Measurements from ENCODE around the gene SLC8A1. TPM values are rescaled to one million over a fixed set of nuclear protein-coding genes. Genes with fewer than 3 reads are reported as not detected.

Gene SLC8A1
- total RNA-seq, 1 donor from 2014 or later = 53.8 TPM

DNA sequence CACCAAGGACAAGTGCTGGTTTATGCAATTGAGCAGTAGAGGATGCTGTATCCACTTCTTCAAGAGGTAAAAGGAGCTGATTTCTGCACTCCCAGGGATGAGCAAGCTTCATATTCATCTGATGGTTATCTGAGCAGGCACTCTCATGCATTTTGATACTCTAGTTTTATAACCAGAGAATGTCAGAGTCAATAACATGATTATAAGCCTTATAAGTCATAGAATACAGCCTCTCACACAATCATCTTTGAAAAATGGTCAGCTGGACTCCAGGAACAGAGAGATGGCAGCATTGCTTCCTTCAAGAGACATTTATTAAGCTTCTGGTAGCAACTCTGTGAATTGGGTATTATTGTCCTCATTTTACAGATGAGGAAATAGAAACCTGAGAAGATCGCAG is 167.1 kb downstream of the SLC8A1 start:
- TF ChIP-seq, protein P1, sequence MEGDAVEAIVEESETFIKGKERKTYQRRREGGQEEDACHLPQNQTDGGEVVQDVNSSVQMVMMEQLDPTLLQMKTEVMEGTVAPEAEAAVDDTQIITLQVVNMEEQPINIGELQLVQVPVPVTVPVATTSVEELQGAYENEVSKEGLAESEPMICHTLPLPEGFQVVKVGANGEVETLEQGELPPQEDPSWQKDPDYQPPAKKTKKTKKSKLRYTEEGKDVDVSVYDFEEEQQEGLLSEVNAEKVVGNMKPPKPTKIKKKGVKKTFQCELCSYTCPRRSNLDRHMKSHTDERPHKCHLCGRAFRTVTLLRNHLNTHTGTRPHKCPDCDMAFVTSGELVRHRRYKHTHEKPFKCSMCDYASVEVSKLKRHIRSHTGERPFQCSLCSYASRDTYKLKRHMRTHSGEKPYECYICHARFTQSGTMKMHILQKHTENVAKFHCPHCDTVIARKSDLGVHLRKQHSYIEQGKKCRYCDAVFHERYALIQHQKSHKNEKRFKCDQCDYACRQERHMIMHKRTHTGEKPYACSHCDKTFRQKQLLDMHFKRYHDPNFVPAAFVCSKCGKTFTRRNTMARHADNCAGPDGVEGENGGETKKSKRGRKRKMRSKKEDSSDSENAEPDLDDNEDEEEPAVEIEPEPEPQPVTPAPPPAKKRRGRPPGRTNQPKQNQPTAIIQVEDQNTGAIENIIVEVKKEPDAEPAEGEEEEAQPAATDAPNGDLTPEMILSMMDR (IDR thresholded peaks at IDR 0.05) = no peak
- Histone ChIP-seq H3K36me3 (no peaks in the 10 kb centered on the region), H3K27ac (no peak overlapping the region), H3K9me3 (no peaks in the 10 kb centered on the region), H3K4me1 (peaks cover 8% of the 10 kb centered on the region), H3K4me3 (no peak overlapping the region), H3K27me3 (no peaks in the 10 kb centered on the region)
- DNase-seq (no peak), ATAC-seq (no peak)
- intact Hi-C loops (cut with DNase I) = no loop called here

DNA sequence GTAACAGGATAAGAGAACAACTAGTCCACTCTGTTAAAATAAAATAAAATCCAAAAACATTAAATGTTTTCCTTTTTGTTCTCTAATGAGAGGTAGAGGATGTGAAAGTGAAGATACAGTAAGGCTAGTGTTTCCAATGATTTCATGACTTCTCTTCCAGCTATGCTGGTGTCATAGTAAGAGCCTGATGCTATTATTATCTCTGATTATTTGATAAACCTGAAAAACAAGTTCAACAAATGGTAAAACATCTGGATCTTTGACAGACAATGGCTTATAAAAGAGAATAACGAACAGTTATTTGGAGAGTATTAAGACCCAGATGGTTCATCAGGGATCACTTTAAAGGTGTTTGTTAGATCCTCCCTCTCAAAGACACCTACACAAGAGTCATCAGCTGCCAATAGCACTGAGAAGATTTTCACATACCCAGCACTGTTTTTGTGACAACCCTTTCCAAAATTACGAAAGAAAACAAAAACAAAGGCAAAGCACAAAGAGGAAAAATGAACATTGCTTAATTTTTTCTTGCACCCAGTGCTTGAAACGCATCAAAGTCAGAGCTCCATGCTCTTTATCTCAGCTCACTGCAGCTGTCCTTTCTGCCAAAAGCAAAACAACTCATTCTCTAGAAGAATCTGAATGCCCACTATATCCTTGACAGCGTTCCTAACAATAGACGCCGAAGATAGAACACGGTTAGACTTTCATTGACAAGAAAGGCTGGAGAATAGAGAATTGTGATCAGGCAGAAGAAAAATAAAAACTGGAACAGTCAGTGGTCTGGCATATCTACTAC is 168.6 kb downstream of the SLC8A1 start:
- no peaks in the 10 kb centered on the region for H3K36me3 ChIP-seq
- no peak overlapping the region for H3K4me3 ChIP-seq
- H3K4me1 ChIP-seq = peaks cover 13% of the 10 kb centered on the region
- ATAC-seq (no peak), DNase-seq (no peak)
- H3K27ac ChIP-seq = peak overlapping the region; percentile 20
- no peaks in the 10 kb centered on the region for H3K9me3 ChIP-seq
- intact Hi-C loops (cut with DNase I) = no loop called here
- H3K27me3 ChIP-seq = no peaks in the 10 kb centered on the region
- TF ChIP-seq, protein P1 (IDR thresholded peaks at IDR 0.05) = no peak

DNA sequence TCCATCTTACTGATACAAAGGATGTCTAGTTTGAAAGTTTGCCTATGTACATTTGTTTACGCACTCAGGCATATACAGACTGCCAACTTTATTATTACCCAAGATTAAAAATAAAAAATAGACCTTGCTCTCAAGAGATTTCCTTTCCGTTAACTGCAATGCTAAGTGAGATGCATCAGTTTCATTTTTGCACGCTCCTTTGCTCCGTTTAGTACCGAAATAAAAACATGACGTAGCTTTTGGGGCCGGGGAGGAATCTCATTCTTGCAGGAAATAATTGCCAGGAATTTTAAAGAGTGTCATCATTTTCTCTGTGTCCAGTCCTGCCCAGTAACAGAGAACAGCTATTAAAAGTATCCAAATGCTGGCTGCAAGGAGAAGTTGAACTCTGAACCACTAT is 169.5 kb downstream of the SLC8A1 start:
- Histone ChIP-seq H3K9me3 (no peaks in the 10 kb centered on the region), H3K36me3 (no peaks in the 10 kb centered on the region), H3K4me1 (peaks cover 13% of the 10 kb centered on the region), H3K27me3 (no peaks in the 10 kb centered on the region), H3K4me3 (peak overlapping the region; percentile 18), H3K27ac (peak overlapping the region; percentile 20)
- ATAC-seq (no peak), DNase-seq (no peak)
- TF ChIP-seq, protein P1 (IDR thresholded peaks at IDR 0.05) = no peak
- intact Hi-C loops (cut with DNase I) = no loop called here

DNA sequence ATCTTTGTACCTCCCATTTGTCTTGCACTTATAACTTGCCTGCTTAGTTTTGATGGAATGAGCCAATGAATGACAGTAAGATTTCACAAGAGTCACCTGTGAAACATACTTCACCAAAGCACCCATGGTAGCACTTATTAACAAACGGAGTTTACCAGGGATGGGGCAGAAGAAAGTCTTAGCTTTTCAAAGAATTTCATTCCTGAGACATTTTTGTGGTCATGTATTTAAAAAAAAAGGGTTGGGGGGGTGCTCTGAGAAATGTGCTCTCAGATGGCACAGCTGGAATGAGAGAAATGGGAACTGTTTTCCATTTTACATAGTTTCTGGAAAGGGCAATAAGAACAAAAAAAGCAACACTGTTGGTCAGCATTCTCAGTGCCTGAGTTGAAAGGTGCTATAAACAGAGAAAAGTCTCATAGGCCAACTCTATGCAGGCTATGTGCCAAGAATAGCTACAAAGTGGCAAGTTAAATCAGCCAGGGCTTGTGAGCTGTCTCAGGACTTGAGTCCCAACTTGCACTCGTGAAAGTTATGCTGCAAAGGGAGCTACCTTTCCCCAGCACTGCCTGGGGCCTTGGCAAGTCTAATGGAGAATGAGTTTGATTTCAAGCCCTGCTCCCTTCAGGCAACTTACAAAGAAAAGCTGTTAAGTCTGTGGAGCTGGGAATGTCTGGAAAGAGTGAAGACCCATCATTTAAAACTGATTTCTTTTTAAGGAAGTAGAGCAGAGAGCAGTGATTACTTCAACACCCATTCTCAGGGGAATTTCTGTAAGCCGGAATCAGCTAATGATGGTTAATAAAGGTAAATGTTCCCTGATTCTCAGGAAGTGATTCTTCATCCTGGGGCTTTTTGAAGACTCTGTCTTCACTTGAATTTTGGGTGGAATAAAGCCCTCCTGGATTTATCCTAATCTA is 170.6 kb downstream of the SLC8A1 start:
- peak overlapping the region; percentile 18 for H3K27ac ChIP-seq
- no peak for ATAC-seq
- H3K27me3 ChIP-seq = no peaks in the 10 kb centered on the region
- H3K9me3 ChIP-seq = no peaks in the 10 kb centered on the region
- no peak overlapping the region for H3K4me3 ChIP-seq
- no peak for DNase-seq
- TF ChIP-seq, protein P1 (IDR thresholded peaks at IDR 0.05) = no peak
- peaks cover 13% of the 10 kb centered on the region for H3K4me1 ChIP-seq
- intact Hi-C loops (cut with DNase I) = no loop called here
- no peaks in the 10 kb centered on the region for H3K36me3 ChIP-seq

DNA sequence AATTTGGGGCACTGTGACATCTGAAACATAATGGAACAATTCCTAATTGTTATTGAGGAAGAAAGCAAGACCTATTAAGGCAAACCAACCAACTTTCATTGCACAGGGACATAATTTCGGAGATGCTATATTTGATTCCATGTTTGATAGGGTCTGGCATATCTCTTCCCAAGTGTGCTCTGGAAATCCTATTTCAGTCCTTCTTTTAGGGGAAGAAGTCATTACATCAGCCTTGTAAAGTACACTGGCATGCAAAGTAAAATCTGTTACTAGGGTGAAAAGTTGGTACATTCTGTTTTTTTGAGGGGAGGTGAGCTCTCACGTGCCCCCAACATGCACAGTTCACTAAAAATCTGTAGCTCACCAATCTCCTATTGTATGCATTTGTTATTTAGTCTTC is 172.4 kb downstream of the SLC8A1 start:
- TF ChIP-seq, protein P1 (IDR thresholded peaks at IDR 0.05) = no peak
- ATAC-seq (no peak), DNase-seq (no peak)
- Histone ChIP-seq H3K4me3 (no peak overlapping the region), H3K4me1 (peaks cover 13% of the 10 kb centered on the region), H3K27me3 (no peaks in the 10 kb centered on the region), H3K36me3 (no peaks in the 10 kb centered on the region), H3K9me3 (no peaks in the 10 kb centered on the region), H3K27ac (no peak overlapping the region)
- intact Hi-C loops (cut with DNase I) = no loop called here
